Fibroblast of pulmonary artery (primary cell): ENCODE data around the gene AP1G2.

ENCODE experiments used
- DNase-seq: peaks from one replicate; pipeline ENCODE4 v3.0.0-alpha.2; 2010; ENCODE audit warnings: low read depth
- H3K4me3 ChIP-seq: replicated peaks from 2 replicates; pipeline ENCODE4 v1.5.1; 2011; ENCODE audit warnings: low read depth, mild to moderate bottlenecking, control low read depth, low read length, moderate library complexity
- TF ChIP-seq, protein P1 (sequence below): IDR thresholded peaks from 2 replicates; pipeline ENCODE4 v1.5.1; 2011; ENCODE audit warnings: mild to moderate bottlenecking, control low read depth, low read length, inconsistent platforms; ENCODE audit errors: missing control alignments

The AP1G2 gene

DNA sequence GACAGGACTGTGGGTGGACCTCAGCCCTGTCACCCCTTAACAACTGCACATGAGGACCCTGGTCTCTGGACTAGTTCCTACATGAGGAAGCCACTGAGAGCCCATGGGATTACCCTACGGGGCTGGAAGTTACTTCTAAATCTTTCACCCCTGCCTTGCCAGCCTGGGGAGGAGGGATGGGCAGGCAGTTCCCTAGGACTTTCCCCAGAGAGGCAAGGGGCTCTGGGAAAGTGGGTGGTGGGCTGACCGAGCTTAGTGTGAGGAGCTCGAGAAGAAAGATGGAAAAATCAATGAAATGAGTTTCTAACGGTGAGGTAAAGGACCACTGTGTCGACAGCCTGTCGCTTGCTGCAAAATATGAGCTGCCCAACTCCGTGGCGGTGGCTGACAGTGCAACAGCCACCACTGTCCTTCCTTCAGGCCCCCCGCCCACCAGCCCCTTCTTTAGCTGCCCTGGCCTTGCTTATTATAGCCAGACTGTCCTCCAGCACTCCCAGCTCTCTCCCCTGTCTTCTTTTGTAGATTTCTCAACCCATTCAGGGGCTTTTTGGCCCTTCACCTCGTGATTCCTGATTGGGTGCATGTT is 21.0 kb downstream of the AP1G2 start:
- TF ChIP-seq, protein P1, sequence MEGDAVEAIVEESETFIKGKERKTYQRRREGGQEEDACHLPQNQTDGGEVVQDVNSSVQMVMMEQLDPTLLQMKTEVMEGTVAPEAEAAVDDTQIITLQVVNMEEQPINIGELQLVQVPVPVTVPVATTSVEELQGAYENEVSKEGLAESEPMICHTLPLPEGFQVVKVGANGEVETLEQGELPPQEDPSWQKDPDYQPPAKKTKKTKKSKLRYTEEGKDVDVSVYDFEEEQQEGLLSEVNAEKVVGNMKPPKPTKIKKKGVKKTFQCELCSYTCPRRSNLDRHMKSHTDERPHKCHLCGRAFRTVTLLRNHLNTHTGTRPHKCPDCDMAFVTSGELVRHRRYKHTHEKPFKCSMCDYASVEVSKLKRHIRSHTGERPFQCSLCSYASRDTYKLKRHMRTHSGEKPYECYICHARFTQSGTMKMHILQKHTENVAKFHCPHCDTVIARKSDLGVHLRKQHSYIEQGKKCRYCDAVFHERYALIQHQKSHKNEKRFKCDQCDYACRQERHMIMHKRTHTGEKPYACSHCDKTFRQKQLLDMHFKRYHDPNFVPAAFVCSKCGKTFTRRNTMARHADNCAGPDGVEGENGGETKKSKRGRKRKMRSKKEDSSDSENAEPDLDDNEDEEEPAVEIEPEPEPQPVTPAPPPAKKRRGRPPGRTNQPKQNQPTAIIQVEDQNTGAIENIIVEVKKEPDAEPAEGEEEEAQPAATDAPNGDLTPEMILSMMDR: no peak
- DNase-seq: no peak
- no peak overlapping the region for H3K4me3 ChIP-seq

DNA sequence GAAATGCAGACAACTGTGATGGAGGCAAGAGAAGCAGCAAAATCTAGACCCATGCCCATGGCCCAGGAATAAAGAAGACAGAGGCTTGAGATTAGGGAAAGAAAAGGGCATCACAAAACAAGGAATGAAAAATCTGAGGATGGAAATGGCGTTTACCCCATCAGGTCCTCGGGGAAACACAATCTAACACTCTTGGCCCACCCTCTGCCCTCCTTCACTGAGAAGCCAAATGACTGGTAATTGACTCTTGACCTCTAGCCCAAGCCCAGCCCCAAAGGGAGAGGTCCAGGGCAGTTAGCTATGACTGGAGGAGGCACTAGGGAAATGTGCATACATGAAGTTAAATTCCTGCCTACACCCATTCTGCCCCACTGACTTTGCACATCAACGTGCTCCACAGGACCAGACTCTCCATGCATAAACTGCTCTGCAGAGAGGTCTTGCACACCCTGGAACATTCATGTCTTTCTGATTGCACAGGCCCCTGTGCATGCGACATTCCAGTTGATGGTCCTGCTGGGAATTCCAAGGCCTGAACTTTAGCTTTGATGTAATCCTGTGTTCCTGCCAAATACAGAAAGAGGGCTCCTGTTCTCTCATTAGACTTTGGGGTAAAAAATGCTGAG is 21.7 kb downstream of the AP1G2 start:
- no peak for DNase-seq
- TF ChIP-seq, protein P1: no peak
- no peak overlapping the region for H3K4me3 ChIP-seq

DNA sequence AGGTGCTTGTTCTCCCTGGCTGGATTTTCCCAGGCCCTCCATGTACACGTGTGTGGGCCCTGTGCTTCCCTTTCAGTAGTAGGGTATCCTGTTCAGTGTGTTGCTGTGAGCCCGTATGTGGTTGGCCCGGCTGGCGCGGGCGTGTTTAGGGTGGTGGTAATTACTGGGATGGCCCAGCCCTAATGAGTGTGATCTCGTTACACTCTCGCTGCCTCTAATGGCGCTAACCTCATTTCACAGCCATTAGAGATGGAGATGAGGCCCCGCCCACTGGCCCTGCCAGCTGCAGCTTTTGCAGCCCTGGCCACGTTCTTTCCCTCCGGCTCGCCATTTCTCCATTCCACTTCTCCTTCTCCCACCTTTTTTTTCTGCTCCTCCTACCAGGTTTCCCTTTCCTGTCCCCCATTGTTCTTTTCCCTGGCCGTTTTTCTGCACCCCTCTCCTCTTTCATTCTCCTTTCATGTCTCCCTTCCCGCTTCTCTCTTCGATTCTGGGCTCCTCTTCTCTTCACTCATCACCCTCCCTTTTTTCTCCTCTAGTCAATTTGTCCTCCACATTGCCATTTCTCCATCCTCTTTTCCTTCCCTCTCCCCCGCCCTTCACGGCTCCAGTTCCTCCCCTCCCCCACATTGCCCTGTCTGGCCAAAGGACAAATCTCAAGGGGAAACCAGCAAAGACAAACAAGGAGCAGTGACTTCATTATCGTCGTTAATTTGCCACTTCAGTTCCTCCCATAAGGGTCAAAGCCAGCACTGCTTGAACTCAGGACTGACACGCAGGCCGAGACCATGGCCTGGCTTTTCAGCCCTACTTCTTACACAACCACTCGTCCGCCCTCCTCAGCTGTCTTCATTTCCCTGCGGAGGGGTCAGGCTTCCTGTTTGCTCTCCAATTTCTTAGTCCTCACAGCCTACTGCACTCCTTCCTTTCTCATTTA is 22.8 kb downstream of the AP1G2 start:
- DNase-seq: no peak
- TF ChIP-seq, protein P1: no peak
- no peak overlapping the region for H3K4me3 ChIP-seq

DNA sequence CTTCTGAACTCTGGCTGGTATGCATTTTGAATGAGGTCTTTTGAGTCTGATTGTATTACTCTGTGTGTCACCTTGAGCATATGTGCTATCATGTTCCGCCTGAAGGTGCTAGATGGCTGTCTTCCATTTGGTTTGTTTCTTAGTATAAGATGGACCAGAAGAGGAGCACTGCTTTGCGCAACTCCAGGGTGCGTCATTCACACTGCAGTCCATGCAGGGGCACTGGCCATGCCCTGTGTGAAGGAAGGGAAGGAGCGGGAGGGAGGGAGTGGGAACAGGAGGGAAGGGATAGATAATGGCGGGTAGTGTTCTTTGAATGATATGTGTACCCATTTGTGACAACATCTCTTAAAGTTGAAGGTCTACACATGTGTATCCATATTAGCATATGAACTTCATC is 24.2 kb downstream of the AP1G2 start:
- DNase-seq: no peak
- TF ChIP-seq, protein P1: no peak
- H3K4me3 ChIP-seq: no peak overlapping the region

DNA sequence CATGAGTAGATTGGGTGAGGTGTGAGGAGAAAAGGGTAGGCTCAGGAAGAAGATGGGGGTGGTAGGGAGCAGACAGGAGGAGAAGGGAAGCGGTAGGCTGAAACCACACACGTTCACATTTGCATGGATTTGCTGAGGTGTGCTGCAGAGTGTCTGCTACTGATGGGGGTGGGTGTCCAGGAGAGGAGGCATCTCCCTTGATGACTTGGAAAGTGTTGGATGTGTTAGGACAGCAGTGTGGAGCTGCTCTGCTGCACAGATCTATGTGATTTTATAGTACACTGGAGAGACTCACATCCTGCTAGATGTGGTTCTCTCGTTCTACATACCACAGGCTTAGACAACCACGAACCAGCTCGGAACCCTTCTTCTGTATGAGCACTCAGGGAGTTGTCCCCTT is 25.3 kb downstream of the AP1G2 start:
- no peak overlapping the region for H3K4me3 ChIP-seq
- DNase-seq: no peak
- TF ChIP-seq, protein P1: no peak

DNA sequence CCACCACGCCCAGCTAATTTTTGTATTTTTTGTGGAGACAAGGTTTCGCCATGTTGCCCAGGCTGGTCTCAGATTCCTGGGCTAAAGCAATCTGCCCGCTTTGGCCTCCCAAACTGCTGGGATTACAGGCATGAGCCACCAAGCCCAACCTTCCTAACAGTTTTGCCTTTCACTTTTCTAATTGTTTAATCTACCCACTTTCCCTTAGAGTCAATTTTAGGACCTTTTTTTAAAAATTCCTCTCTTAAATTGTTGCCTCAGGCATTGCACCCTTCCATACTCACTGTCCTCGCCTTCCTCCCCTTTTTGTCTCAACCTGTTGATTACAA is 27.5 kb downstream of the AP1G2 start:
- TF ChIP-seq, protein P1: no peak
- no peak overlapping the region for H3K4me3 ChIP-seq
- no peak for DNase-seq
